SK-N-MC (cell line): Measurements from ENCODE around the gene GAST.

ENCODE experiments used
- DNase-seq: peaks from one replicate; pipeline ENCODE4 v3.0.0-alpha.2; 2011; ENCODE audit warnings: low read depth, low spot score
- H3K27ac ChIP-seq: fragments of 200-600 bp; sonication (generic); 2 replicates; pipeline ENCODE4 v1.5.1; 2016; ENCODE audit warnings: mixed run types
- H3K36me3 ChIP-seq: fragments of 200-600 bp; sonication (generic); 2 replicates; pipeline ENCODE4 v1.6.1; 2017; ENCODE audit warnings: antibody characterized with exemption, low read length, mixed read lengths; ENCODE audit not compliant: insufficient read depth
- H3K4me3 ChIP-seq: fragments of 200-600 bp; sonication (generic); 2 replicates; pipeline ENCODE4 v1.5.1; 2016
- H3K9ac ChIP-seq: fragments of 200-600 bp; sonication (generic); 2 replicates; pipeline ENCODE4 v1.8.0; 2017; ENCODE audit warnings: mixed run types, mixed read lengths; ENCODE audit not compliant: insufficient read length
- H3K9me3 ChIP-seq: fragments of 200-600 bp; sonication (generic); 2 replicates; pipeline ENCODE4 v1.6.1; 2017; ENCODE audit warnings: low read depth, mild to moderate bottlenecking, antibody characterized with exemption, low read length, moderate library complexity, mixed read lengths
- EZH2 ChIP-seq: fragments of 200-600 bp; sonication (generic); IDR thresholded peaks from one replicate; pipeline ENCODE4 v1.6.1; 2017; ENCODE audit warnings: antibody characterized with exemption
- FOXP2 ChIP-seq: optimal IDR thresholded peaks from 2 replicates; pipeline ENCODE3; 2011; ENCODE audit warnings: mild to moderate bottlenecking, moderate library complexity; ENCODE audit not compliant: insufficient read depth; ENCODE audit errors: extremely low read length, control extremely low read depth
- POLR2AphosphoS5 ChIP-seq: IDR thresholded peaks from 2 replicates; pipeline ENCODE4 v1.6.1; 2012; ENCODE audit warnings: mild to moderate bottlenecking, low read depth, low read length, borderline replicate concordance

GAST gene, protein sequence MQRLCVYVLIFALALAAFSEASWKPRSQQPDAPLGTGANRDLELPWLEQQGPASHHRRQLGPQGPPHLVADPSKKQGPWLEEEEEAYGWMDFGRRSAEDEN

DNA sequence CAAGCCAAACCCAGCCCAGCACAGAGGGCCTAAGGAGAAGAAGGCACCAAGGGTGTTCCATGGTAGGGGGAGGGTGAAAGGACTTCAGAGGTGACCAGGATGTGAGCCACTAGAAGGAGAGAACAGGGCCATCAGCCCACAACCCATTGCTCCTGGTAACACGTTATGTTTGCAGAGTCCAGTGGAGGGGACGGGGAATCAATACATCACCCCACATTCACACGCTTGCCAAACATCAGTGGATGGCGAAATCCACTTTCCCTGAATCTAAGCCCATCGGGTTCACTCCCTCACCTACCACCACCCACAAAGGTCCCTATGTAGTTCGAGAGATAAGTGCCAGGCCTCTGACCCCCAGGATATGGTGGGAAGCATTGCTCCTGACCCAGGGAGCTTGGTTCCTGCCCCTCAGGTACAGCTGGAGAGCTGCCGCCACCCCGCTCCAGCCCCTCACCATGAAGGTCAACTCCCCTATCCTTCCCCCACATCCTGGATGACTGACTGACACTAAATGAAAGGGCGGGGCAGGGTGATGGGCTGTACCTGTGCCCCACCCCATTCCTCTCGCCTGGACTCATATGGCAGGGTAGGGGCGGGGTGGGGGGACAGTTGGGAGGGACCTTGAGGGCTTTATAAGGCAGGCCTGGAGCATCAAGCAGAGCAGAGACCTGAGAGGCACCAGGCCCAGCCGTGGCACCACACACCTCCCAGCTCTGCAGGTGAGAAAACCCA, at the start of gene GAST:
TSS of gene GAST (plus strand) at position 663 of the 732 bp plus-strand sequence. CDS start 3,106 bp downstream, outside the sequence.
- Histone ChIP-seq H3K4me3 (no peak within 1 kb of the TSS), H3K9ac (no peak within 1 kb of the TSS), H3K27ac (no peak within 1 kb of the TSS), H3K9me3 (no peaks in the 10 kb centered on the region), H3K36me3 (no peaks in the 10 kb centered on the region)
- no peak for DNase-seq
- TF ChIP-seq FOXP2 (no peak), EZH2 (no peak), POLR2AphosphoS5 (no peak)

DNA sequence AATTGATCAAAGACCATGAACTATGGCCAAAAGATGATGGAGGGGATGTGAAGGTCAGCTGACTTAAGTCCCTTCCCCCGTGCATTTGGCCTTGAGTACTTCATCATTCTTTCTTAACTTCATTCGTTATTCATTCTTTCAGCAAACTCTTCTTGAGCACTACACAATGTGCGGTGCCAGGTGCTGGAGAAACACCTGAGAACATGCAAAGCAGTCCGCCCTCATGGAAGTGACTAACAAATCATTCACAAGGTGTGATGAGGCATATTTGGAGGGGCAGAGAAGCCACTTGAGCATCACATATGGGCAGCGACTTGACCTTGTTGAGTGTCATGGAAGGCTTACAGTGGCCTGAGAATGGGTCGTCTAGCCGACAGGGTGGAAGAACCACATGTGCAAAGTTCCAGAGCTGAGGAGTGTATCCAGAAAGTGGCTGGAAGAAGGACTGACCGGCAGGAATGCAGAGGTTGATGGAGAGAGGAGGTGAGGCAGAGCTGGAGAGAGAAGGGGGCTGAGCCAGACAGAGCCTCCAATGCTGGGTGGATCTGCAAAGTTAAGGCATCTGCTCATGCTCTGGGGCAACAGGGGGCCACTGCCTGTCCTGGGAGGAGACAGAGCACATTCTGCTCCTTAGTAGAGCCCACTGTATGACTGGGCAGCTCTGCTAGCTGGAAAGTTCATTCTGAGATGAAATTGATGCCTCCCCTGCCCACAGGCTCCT, 48.5 kb upstream of the GAST start:
- no peak for DNase-seq
- Histone ChIP-seq H3K36me3 (no peaks in the 10 kb centered on the region), H3K9me3 (no peaks in the 10 kb centered on the region), H3K27ac (peak overlapping the region; percentile 84), H3K9ac (no peak overlapping the region), H3K4me3 (no peak overlapping the region)
- TF ChIP-seq FOXP2: no peak
- no peak for TF ChIP-seq EZH2
- TF ChIP-seq POLR2AphosphoS5: no peak

DNA sequence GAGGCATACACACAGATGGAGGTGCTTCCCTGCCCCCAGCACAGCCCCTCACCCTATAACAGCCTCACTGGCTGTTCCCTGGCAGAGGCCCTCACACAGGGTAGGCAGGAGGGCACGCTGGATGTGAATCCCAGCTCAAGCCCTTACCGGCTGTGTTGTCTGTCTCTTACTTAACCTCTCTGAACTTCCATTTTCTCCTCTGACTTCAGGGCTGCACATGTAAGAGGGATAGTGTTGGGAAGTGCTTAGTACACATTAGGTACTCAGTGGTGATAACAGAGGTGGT, 48.0 kb upstream of the GAST start:
- Histone ChIP-seq H3K27ac (peak overlapping the region; percentile 84), H3K36me3 (no peaks in the 10 kb centered on the region), H3K9me3 (no peaks in the 10 kb centered on the region), H3K9ac (peak overlapping the region; percentile 7), H3K4me3 (no peak overlapping the region)
- DNase-seq: no peak
- TF ChIP-seq FOXP2 (no peak), EZH2 (no peak), POLR2AphosphoS5 (no peak)

DNA sequence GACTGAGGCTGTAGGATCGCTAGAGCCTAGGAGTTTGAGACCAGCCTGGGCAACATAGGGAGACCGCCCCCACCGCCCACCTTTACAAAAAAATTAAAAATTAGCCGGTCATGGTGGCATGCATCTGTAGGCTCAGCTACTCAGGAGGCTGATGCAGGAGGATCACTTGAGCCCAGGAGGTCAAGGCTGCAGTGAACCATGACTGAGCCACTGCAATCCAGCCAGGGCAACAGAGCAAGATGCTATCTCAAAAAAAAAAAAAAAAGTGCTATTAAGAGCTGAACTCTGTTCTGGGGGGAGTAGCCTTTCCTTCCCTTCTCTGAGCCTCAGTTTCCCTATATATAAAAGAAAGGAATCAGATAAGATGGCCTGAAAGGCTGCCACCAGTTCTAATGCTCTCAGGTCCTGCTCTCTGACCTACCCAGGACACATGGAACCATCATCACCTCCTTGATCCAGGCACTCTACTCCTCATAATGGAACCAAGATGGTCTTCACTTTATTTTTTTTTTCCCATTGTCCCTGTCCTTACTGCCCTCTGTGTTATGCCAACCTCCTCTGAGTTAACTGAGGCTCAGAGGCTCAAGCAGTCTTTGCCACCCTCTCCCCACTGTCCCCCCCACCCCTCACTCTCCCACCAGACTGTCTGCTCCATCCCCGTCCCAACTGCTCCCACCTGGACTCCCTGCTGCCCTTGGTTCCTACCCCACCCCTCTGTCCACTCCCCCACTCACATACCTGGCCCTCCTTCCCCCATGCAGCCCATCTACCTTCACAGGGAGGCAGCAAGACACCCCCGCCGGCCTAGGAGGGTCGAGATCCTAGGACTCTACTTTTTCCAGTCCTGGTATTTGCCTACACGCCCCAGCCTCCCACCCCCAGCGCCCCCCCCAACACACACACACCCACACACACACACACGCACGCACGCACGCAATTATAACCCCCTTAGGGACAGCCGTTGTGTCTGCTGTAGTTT, 47.3 kb upstream of the GAST start:
- DNase-seq: no peak
- TF ChIP-seq EZH2 (no peak), POLR2AphosphoS5 (no peak), FOXP2 (no peak)
- no peaks in the 10 kb centered on the region for H3K9me3 ChIP-seq
- H3K4me3 ChIP-seq: peak overlapping the region; percentile 75
- peak overlapping the region; percentile 72 for H3K9ac ChIP-seq
- H3K27ac ChIP-seq: peak overlapping the region; percentile 91
- H3K36me3 ChIP-seq: no peaks in the 10 kb centered on the region

DNA sequence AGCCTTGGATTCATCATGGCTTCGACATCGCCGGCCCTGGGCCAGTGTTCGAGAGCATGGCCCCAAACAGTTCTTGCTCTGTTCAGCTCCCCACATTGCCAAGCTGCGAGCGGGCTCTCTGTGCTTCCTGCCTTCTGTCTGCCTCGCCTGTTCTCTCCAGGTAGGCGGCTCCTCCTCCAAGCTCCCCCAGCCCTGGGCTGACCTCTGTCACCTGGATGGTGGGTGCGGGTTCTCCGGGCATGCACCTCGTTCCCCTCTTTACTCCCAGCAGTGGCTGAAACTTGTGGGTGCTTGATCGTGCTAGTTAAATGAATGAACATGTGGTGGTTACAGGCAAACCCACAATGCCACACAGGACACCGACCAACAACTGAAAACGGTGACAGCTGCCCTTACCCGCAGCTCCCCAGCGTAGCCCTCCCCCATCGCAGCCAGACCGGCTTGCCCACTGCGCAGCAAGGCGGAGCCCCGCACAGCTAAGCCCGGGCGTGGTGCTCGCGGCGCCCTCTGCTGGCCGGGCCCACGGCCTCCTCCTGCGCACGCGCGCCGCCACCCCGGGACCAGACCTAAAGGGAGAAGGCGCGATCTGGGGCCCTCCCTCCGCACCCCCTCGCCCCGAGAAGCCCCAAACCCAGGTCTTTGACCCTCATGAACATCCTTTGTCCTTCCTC, 46.4 kb upstream of the GAST start:
- Histone ChIP-seq H3K9ac (peak overlapping the region; percentile 72), H3K9me3 (no peaks in the 10 kb centered on the region), H3K27ac (peak overlapping the region; percentile 91), H3K4me3 (peak overlapping the region; percentile 75), H3K36me3 (no peaks in the 10 kb centered on the region)
- no peak for DNase-seq
- TF ChIP-seq FOXP2 (no peak), POLR2AphosphoS5 (peak; percentile 61; the same call in 1 of the 2 replicates), EZH2 (no peak)

DNA sequence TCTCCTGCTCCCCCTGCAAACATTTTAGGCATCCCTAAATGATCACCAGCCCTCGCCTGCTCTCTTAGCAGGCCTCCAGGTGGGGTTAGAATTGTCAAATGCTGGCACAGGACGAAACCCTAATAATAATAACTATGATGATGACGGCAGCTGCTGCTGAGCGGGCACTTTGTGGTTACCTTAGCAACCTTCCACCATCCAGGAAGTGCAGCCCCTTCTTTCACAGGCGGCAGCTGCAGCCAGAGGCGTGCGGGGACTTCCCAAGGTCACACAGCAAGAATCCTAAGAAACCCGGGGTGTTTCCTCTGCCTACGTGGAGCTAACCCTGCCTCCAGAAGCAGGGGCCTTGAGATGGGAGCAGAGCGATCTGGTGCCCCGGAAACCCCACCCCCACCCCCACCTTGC, 45.9 kb upstream of the GAST start:
- Histone ChIP-seq H3K36me3 (no peaks in the 10 kb centered on the region), H3K9ac (peak overlapping the region; percentile 72), H3K27ac (peak overlapping the region; percentile 91), H3K4me3 (peak overlapping the region; percentile 75), H3K9me3 (no peaks in the 10 kb centered on the region)
- no peak for DNase-seq
- TF ChIP-seq POLR2AphosphoS5: peak; percentile 38; the same call in 1 of the 2 replicates
- TF ChIP-seq EZH2: no peak

DNA sequence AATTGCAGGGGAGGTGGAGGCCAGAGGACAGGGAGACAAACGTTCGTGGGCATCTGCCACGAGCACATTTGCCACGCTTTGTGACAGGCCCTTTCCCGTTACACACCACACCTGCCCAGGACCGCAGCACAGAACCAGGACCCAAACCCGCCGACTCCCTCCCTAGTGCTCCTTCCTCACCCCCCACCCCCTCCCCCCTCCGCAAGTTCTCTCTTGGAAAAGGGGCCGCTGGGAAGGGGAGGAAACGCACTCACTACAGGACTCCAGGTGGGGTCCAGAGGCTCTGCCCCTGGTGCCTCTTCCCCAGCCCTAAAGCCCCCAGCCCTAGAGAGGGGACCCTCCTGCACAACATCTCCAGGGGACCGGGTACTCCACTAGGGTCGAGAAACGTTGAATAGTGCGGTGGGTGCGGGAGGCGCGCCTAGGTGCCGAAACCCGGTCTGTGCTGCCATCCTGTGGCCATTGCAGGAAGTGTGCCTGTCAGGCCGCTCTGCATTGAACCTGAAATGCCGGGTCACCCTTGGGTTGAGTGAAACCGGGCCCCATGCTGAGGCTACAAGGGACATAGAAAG, 45.3 kb upstream of the GAST start:
- Histone ChIP-seq H3K27ac (peak overlapping the region; percentile 91), H3K9ac (peak overlapping the region; percentile 13), H3K4me3 (peak overlapping the region; percentile 75), H3K9me3 (no peaks in the 10 kb centered on the region), H3K36me3 (no peaks in the 10 kb centered on the region)
- DNase-seq: no peak
- TF ChIP-seq POLR2AphosphoS5: no peak
- TF ChIP-seq EZH2: no peak
- TF ChIP-seq FOXP2: no peak
